HL-60 (cell line): ENCODE measurements around the gene SAE1.

Experiments used
- CTCF ChIP-seq: IDR thresholded peaks from one replicate; pipeline ENCODE4 v1.5.1; 2011; ENCODE audit warnings: low read length, control low read depth, inconsistent platforms; ENCODE audit not compliant: insufficient read depth
- GABPA ChIP-seq: IDR thresholded peaks from 2 replicates; pipeline ENCODE4 v1.6.1; 2012; ENCODE audit warnings: low read depth
- POLR2AphosphoS5 ChIP-seq: IDR thresholded peaks from 2 replicates; pipeline ENCODE4 v1.6.1; 2012; ENCODE audit warnings: low read depth
- REST ChIP-seq: IDR thresholded peaks from 2 replicates; pipeline ENCODE4 v1.6.1; 2012; ENCODE audit warnings: low read depth; ENCODE audit not compliant: insufficient replicate concordance
- SPI1 ChIP-seq: IDR thresholded peaks from 2 replicates; pipeline ENCODE4 v1.6.1; 2012; ENCODE audit warnings: low read depth, mild to moderate bottlenecking, borderline replicate concordance

- TF ChIP-seq CTCF (no peak), GABPA (no peak), POLR2AphosphoS5 (no peak), REST (no peak), SPI1 (no peak)
Measured at GRCh38 chr19:47228168-47228936, 97.7 kb downstream of the SAE1 start.
